OCI-LY1 (cell line): ENCODE results near the gene LHX3.

Experiments
- H2AFZ ChIP-seq: fragments of 200-600 bp; sonication (generic), shearing (Covaris generic); 2 replicates; pipeline ENCODE4 v1.6.0; 2014; ENCODE audit warnings: antibody characterized with exemption, mild to moderate bottlenecking, low read length
- H3F3A ChIP-seq: fragments of 200-600 bp; sonication (generic), shearing (Covaris generic); 2 replicates; pipeline ENCODE4 v1.6.0; 2014; ENCODE audit warnings: mild to moderate bottlenecking, antibody characterized with exemption, low read length, moderate library complexity; ENCODE audit not compliant: insufficient read depth
- H3K27ac ChIP-seq: fragments of 200-600 bp; sonication (generic); 2 replicates; pipeline ENCODE4 v1.5.1; 2014; ENCODE audit warnings: low read length, mixed run types, mild to moderate bottlenecking, low read depth; ENCODE audit not compliant: poor library complexity, severe bottlenecking
- H3K27me3 ChIP-seq: fragments of 200-600 bp; sonication (generic); 2 replicates; pipeline ENCODE4 v1.6.0; 2014; ENCODE audit warnings: antibody characterized with exemption, mild to moderate bottlenecking, low read length, moderate library complexity; ENCODE audit not compliant: insufficient read depth
- H3K36me3 ChIP-seq: fragments of 200-600 bp; sonication (generic); 2 replicates; pipeline ENCODE4 v1.6.1; 2014; ENCODE audit warnings: mild to moderate bottlenecking, antibody characterized with exemption, low read length, moderate library complexity, mixed read lengths; ENCODE audit not compliant: insufficient read depth
- H3K4me1 ChIP-seq: fragments of 200-600 bp; sonication (generic); 2 replicates; pipeline ENCODE4 v1.5.1; 2014; ENCODE audit warnings: mild to moderate bottlenecking, low read length, moderate library complexity; ENCODE audit not compliant: insufficient read depth, severe bottlenecking
- H3K4me2 ChIP-seq: fragments of 200-600 bp; sonication (generic), shearing (Covaris generic); 2 replicates; pipeline ENCODE4 v1.6.1; 2014; ENCODE audit warnings: low read length
- H3K4me3 ChIP-seq: fragments of 200-600 bp; sonication (generic); 2 replicates; pipeline ENCODE4 v1.5.1; 2014; ENCODE audit warnings: low read length, low read depth, mild to moderate bottlenecking, mixed read lengths; ENCODE audit not compliant: poor library complexity, severe bottlenecking
- H3K79me2 ChIP-seq: fragments of 200-600 bp; shearing (Covaris generic); 2 replicates; pipeline ENCODE4 v1.6.1; 2016; ENCODE audit warnings: mixed run types, low read length, mixed read lengths; ENCODE audit not compliant: insufficient read depth
- H3K9ac ChIP-seq: fragments of 200-600 bp; sonication (generic), shearing (Covaris generic); 2 replicates; pipeline ENCODE4 v1.6.1; 2014; ENCODE audit warnings: mild to moderate bottlenecking, low read length, mixed read lengths
- H3K9me2 ChIP-seq: fragments of 200-600 bp; sonication (generic), shearing (Covaris generic); 2 replicates; pipeline ENCODE4 v1.6.1; 2014; ENCODE audit warnings: low read depth, mild to moderate bottlenecking, low read length, mixed read lengths
- H3K9me3 ChIP-seq: fragments of 200-600 bp; shearing (Covaris generic); 2 replicates; pipeline ENCODE4 v1.6.1; 2014; ENCODE audit warnings: low read length, mixed read lengths
- H4K20me1 ChIP-seq: fragments of 200-600 bp; sonication (generic), shearing (Covaris generic); 2 replicates; pipeline ENCODE4 v1.6.0; 2016; ENCODE audit warnings: mild to moderate bottlenecking, low read length; ENCODE audit not compliant: insufficient read depth
- CTCF ChIP-seq: fragments of 200-600 bp; sonication (generic), shearing (Covaris generic); IDR thresholded peaks from 2 replicates; pipeline ENCODE4 v1.5.1; 2017; ENCODE audit warnings: mild to moderate bottlenecking, antibody characterized with exemption, low read length, moderate library complexity, mixed read lengths
- EZH2 ChIP-seq: fragments of 200-600 bp; sonication (generic), shearing (Covaris generic); IDR thresholded peaks from 2 replicates; pipeline ENCODE4 v1.8.0; 2017; ENCODE audit warnings: borderline replicate concordance, mixed run types, mild to moderate bottlenecking, antibody characterized with exemption, low read length, moderate library complexity, mixed read lengths

LHX3 gene

GRCh38 chr9:136159851-136160250 lies 45.1 kb downstream of the LHX3 start:
- Histone ChIP-seq H3K4me2 (no peak overlapping the region), H3K79me2 (no peaks in the 10 kb centered on the region), H3K4me3 (no peak overlapping the region), H3K27ac (no peak overlapping the region), H2AFZ (no peak overlapping the region), H3K36me3 (no peaks in the 10 kb centered on the region), H4K20me1 (no peaks in the 10 kb centered on the region), H3F3A (no peaks in the 10 kb centered on the region), H3K9me3 (no peaks in the 10 kb centered on the region), H3K9ac (no peak overlapping the region), H3K9me2 (no peaks in the 10 kb centered on the region), H3K4me1 (no peaks in the 10 kb centered on the region), H3K27me3 (0 out of 2 replicates have a peak, but pooled peaks cover 4% of the 10 kb centered on the region)
- TF ChIP-seq CTCF, result no peak
- TF ChIP-seq EZH2, result no peak

GRCh38 chr9:136157477-136158265 lies 47.3 kb downstream of the LHX3 start:
- no peaks in the 10 kb centered on the region for H3K9me3 ChIP-seq

More at GRCh38 chr9:136157477-136158265, 47.3 kb downstream of the LHX3 start:
- Histone ChIP-seq H3K27me3 (0 out of 2 replicates have a peak, but pooled peaks cover 4% of the 10 kb centered on the region), H4K20me1 (no peaks in the 10 kb centered on the region), H3K9me2 (no peaks in the 10 kb centered on the region), H2AFZ (no peak overlapping the region), H3K27ac (no peak overlapping the region), H3K36me3 (no peaks in the 10 kb centered on the region), H3K4me3 (no peak overlapping the region), H3K4me2 (no peak overlapping the region), H3K9ac (no peak overlapping the region), H3K4me1 (no peaks in the 10 kb centered on the region), H3F3A (no peaks in the 10 kb centered on the region), H3K79me2 (no peaks in the 10 kb centered on the region)
- TF ChIP-seq CTCF (no peak), EZH2 (no peak)
